Measurements from ENCODE around the gene WDPCP. TPM values are rescaled to one million over a fixed set of nuclear protein-coding genes. Genes with fewer than 3 reads are reported as not detected.
A peak's percentile ranks its signal among the peaks of the same experiment; 100 is the strongest.

Gene WDPCP
- polyA plus RNA-seq, 2 of the 4 experiments (the other 2 are of a cell fraction), result 3.0 to 7.6 TPM

DNA sequence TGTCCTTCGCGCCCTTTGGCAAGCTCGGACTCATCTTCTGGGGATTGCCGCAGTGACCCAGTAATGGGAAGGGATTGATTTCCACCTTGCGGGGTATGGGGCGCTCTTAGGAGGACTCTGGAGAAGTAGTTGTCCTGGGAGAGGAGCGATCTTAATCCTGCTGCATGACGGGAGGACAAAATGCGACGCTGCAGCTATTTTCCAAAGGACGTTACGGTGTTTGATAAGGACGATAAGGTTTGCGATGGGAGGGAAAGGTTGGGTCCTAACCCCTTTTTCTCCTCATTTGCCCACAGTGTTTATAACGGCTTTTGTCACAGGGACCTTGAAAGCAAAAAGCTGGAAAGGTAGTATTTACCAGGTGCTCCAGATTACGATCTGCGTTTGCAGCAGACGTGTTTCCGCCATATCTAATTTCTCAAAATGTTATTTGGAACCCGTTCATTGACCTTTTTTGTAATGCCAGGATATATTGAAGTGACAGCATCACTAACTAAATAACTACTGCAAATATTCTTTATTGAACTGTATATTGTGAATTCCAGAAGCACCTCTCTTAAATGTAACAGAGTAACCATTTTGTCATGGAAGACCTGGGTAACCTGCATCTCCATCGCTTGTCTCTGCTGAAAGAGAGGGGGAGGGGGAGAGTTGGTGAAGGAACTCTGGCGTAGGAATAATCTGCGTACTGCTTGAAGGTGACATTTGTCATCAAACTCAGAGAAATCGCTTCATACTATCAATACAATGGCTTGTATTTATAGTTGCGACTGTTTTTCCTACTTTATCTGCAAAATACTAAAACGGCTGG lies 1.1 kb upstream of the WDPCP start (continued):
- no peak for TF ChIP-seq MAZ (IDR thresholded peaks at IDR 0.05; ENCODE audit: borderline replicate concordance, low read depth, low read length)
- TF ChIP-seq RNF2 (IDR thresholded peaks at IDR 0.05; ENCODE audit: borderline replicate concordance, low read depth), result no peak
- no peak for TF ChIP-seq ATOH8 (CRISPR knock-in tag; IDR thresholded peaks at IDR 0.05; ENCODE audit: low read depth)
- peak; percentile 70; the same call in 1 of the 2 replicates for TF ChIP-seq PHF8 (IDR thresholded peaks at IDR 0.05; ENCODE audit: borderline replicate concordance, low read depth)
- TF ChIP-seq FOSL2 (IDR thresholded peaks at IDR 0.05), result no peak
- no peak for TF ChIP-seq FOSL2 (CRISPR knock-in tag; IDR thresholded peaks at IDR 0.05)
- TF ChIP-seq EHF (CRISPR knock-in tag; IDR thresholded peaks at IDR 0.05), result no peak
- TF ChIP-seq HOXB13 (CRISPR knock-in tag; IDR thresholded peaks at IDR 0.05; ENCODE audit: low read depth), result no peak
- no peak for TF ChIP-seq FOXS1 (CRISPR knock-in tag; IDR thresholded peaks at IDR 0.05)

DNA sequence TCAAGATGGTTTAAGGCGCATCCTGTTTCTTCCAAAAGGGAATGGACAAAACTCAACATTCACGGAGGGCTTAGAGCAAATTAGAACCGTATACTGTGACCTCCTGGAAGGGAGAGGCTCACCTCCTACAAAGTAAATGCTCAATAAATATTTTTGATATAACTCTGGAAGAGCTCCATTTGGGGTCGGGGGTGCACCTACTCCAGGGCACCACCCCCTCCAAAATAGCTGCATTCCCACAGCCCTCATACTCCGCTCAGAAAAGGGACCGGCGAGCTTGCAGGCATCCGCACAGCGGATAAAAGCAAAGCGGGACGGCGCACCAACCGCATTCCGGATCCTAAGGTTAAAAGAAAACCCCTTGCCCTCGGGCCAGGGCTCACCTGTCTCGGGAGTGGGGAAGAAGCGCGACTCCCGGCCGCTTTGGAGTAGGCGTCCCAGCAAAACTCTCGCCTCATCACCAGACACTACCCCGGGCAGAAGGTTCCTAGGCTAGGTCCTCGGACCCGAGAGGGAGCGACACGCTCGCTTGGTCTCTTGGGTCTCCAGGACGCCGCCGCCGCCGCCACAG lies 378 bp downstream of the WDPCP start:
- CTCF ChIA-PET, result interaction anchor here (0.6 to 1.9 kb wide), 4 partner anchors 9 to 22 kb away, joined by 3 to 5 read pairs (median 4); no protein-coding TSS in a partner anchor
- Histone ChIP-seq H3K9me3 (no peaks in the 10 kb centered on the region), H3K4me1 (peaks cover 24% of the 10 kb centered on the region), H3K4me2 (peak overlapping the region; percentile 93), H3K27ac (peak overlapping the region; percentile 76 to 92), H3K4me3 (peak overlapping the region; percentile 93)
- POLR2A ChIA-PET, result interaction anchor here (0.7 to 1.8 kb wide), 11 partner anchors 9 to 1082 kb away, joined by 3 to 21 read pairs (median 8); partner anchors contain the start of genes SERTAD2, TMEM17 and UGP2
- TF ChIP-seq PHF8 (IDR thresholded peaks at IDR 0.05; ENCODE audit: borderline replicate concordance, low read depth) (peak; percentile 33; the same call in 1 of the 2 replicates), BCL3 (IDR thresholded peaks at IDR 0.05) (no peak), HDAC2 (IDR thresholded peaks at IDR 0.05) (peak; percentile 58; the same call in 1 of the 2 replicates), CTCF (IDR thresholded peaks at IDR 0.05) (no peak; the same call in 2 of the 3 replicates), KDM5A (IDR thresholded peaks at IDR 0.05) (peak; percentile 53; the same call in 1 of the 2 replicates)
- WGBS (ENCODE audit: missing lambda C conversion rate), result 2% methylated on average over 33 of the region's 33 CpGs
- FAIRE-seq (no peak), DNase-seq (ENCODE audit: low read depth in 1 of 2, low spot score in 1 of 2) (no peak), ATAC-seq (peak; percentile 25)

GRCh38 chr2:63582873-63583272 lies 5.4 kb downstream of the WDPCP start:
- DNase-seq (ENCODE audit: low read depth in 1 of 2, low spot score in 1 of 2), result no peak
- ChIA-PET CTCF (no interaction called here), POLR2A (no interaction called here)
- no peak overlapping the region for H3K4me2 ChIP-seq
- H3K4me1 ChIP-seq, result peaks cover 7% of the 10 kb centered on the region; the same call in 2 of the 3 replicates
- WGBS (ENCODE audit: missing lambda C conversion rate), result 77% methylated on average over 1 of the region's 1 CpG
- H3K9me3 ChIP-seq, result no peaks in the 10 kb centered on the region
- no peak overlapping the region for H3K4me3 ChIP-seq
- TF ChIP-seq CHD4 (IDR thresholded peaks at IDR 0.05; ENCODE audit: borderline replicate concordance) (no peak), NFE2L2 (conservative IDR thresholded peaks at IDR 0.05; ENCODE audit: low read length) (no peak), KDM5A (IDR thresholded peaks at IDR 0.05) (no peak), HOXA7 (CRISPR knock-in tag; IDR thresholded peaks at IDR 0.05) (no peak), BHLHE40 (IDR thresholded peaks at IDR 0.05; ENCODE audit: low read depth, low read length) (no peak), TP53 (CRISPR knock-in tag; IDR thresholded peaks at IDR 0.05) (no peak), CHD2 (IDR thresholded peaks at IDR 0.05; ENCODE audit: low read length, partially characterized antibody) (no peak), PBX3 (IDR thresholded peaks at IDR 0.05) (no peak), HOXB13 (CRISPR knock-in tag; IDR thresholded peaks at IDR 0.05; ENCODE audit: low read depth) (no peak), ZC3H11A (IDR thresholded peaks at IDR 0.05) (no peak), CTCF (IDR thresholded peaks at IDR 0.05) (no peak), ESRRA (IDR thresholded peaks at IDR 0.05; ENCODE audit: borderline replicate concordance, low read length) (no peak), EP300 (IDR thresholded peaks at IDR 0.05) (no peak), JUNB (IDR thresholded peaks at IDR 0.05) (no peak), FOXS1 (CRISPR knock-in tag; IDR thresholded peaks at IDR 0.05) (no peak), HEYL (CRISPR knock-in tag; IDR thresholded peaks at IDR 0.05) (no peak), POLR2A (IDR thresholded peaks at IDR 0.05; ENCODE audit: low read length) (no peak), GATA3 (IDR thresholded peaks at IDR 0.05; ENCODE audit: borderline replicate concordance) (no peak)
- no peak for ATAC-seq
- no peak for FAIRE-seq
- H3K27ac ChIP-seq, result no peak overlapping the region

Measured in A549 (cell line).